ENCODE measurements around the gene SH3BP2.

SH3BP2 gene

DNA sequence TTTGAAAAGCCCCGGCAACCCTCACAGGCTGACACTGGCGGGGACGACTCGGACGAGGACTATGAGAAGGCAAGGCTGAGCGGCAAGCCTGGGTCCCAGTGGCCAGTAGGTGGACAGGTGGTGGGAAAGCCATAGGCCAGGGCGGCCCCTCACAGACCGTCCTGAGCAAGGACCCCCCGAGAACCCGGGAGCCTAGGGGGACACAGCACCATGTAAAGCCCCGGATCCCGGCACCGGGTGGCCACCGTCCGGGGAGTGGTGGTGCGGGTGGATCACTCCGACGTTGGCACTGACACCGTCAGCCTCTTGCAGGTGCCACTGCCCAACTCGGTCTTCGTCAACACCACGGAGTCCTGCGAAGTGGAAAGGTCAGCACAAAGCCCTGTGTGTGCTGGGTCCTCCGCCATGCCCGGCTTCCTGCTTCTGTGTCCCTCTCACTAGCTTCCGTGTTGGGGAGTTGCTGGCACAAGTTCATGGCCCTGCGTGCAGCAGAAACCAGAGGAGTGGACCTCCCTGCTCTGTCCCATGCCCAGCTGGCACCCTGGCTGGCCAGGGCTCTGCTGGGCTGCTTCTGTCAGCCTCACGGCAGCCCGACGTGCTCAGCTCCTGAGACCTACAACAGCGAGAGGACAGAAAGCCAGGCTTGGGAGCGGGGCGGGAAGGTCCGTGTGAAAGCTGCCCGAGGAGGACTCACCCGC, 38.9 kb downstream of the SH3BP2 start:
- no peak for DNase-seq (ENCODE audit: low read depth in 4 of 4, low spot score in 1 of 4)

GRCh38 chr4:2832309-2832980, 39.6 kb downstream of the SH3BP2 start:
- no peak for DNase-seq (ENCODE audit: low read depth in 4 of 4, low spot score in 1 of 4)

DNA sequence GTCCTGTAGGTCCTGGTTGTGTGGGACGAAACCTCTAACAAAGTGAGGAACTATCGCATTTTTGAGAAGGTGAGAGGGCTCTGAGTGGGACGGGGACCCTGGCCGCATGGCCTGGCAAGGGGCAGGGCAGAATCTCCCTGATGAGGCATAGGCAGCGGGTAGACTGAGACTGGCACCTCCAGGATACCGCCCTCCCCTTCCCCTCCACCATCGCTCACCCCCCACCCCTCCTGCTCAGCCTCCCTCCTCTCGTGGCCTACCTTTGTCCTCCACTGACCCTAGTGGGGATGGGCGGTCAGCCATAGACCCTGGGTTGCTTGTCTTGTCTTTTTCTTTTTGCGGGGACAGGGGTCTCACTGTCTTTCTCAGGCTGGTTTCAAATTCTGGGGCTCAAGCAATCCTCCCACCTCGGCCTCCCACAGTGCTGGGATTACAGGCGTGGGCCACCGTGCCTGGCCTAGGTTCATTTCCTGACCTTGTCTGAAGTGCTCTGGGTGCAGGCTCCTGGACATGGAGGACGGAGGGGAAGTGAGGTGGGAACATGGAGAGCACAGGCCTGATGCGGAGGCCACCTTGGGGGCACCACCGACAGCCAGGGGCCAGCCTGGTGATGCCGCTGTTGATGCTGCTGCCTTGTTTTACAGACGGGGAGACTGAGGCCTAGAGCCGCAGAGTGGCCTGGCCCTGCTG, 40.2 kb downstream of the SH3BP2 start:
- DNase-seq (ENCODE audit: low read depth in 4 of 4, low spot score in 1 of 4): no peak

DNA sequence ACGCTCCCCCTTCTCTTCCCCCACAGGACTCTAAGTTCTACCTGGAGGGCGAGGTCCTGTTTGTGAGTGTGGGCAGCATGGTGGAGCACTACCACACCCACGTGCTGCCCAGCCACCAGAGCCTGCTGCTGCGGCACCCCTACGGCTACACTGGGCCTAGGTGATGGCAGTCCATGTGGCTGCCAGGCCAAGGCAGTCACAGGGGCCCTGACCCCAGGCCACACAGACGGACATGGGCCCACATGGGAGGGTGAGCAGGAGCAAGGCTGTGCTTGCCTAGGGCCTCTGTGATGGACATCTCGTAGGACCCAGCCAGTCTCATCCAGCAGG, 40.8 kb downstream of the SH3BP2 start:
- DNase-seq (ENCODE audit: low read depth in 4 of 4, low spot score in 1 of 4): no peak

DNA sequence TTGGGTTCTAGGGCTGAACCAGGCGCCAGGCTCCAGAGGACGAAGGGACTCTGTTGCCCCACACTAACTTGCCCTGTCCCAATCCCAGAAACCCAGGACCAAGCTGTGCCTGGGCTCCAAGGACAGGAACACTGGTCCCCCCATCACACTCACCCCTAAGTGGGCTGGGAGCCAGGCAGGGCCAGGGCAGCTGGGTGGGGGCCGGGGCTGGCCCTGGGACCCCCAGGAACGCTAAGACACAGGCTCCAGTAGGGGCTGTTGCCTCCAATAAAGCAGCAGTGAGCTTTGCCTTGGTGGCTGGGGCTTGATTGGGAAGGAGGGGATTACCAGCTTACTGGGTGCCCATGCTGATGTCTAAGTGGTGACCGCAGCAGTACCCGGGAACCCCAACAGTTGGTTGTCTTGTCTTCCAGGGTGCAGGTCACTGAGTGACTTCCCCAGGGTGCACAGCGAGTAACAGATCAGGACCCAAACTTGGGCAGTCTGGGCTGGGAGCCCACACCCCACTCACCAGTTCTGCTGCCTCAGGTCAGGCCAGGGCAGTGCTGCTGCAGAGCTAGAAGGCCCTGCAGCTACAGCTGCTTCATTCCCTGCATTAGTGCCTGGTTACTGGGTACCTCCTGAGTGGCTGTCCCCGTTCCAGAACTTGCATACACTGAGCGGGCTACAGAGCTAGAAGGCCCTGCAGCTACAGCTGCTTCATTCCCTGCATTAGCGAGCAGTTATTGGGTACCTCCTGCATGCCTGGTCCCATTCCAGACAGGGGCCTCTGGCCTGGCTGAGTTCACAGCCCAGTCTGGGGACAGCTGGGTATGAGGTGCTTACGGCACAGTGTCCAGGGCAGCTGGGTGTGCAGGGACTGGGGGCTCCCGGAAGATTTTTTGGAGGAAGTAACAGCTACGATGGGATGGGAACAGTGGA, 41.4 kb downstream of the SH3BP2 start:
- no peak for DNase-seq (ENCODE audit: low read depth in 4 of 4, low spot score in 1 of 4)

DNA sequence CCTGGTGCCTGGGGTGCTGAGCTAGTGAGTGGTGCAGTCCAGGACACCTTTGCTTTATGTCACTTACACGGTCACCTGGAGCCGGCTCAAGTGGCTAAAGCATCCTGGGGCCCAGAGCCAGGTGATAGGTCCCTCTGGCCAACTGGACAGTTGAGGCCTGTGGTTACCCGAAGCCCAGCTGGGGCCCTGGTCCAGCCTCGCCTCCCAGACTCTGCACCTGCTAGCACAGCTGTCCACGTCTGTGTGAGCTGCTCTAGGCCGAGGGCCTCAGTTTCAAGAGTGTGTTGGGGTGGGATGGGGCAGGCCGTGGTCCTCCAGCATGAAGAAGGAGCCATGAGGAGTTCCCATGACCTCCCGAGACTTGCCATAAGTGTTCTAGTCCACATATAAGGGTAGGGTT, 43.1 kb downstream of the SH3BP2 start:
- no peak for DNase-seq (ENCODE audit: low read depth in 4 of 4, low spot score in 1 of 4)

DNA sequence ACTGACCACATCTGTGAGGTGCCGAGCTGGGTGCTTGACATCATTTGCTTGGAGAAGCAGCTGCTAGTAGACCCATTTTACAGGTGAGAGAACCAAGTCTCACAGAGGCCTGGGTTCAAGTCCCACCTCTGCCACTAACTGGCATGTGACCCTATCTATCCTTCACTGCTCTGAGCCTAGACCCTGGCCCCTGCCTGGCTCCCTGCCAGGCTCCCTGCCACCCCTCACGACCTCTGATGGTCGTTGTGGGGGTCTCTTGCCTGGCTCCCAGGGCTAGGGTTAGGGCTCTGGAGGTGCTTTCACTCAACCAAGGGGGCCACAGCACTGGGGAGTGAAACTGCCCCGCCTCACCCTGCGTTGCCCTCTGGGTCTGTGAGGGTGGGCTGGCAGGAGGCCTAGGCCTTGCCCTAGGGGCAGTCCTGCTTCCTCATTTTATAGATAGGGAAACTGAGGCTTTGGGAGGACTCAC, 43.5 kb downstream of the SH3BP2 start:
- no peak for DNase-seq (ENCODE audit: low read depth in 4 of 4, low spot score in 1 of 4)

GRCh38 chr4:2837110-2837903, 44.4 kb downstream of the SH3BP2 start:
- DNase-seq (ENCODE audit: low read depth in 4 of 4, low spot score in 1 of 4): no peak

DNA sequence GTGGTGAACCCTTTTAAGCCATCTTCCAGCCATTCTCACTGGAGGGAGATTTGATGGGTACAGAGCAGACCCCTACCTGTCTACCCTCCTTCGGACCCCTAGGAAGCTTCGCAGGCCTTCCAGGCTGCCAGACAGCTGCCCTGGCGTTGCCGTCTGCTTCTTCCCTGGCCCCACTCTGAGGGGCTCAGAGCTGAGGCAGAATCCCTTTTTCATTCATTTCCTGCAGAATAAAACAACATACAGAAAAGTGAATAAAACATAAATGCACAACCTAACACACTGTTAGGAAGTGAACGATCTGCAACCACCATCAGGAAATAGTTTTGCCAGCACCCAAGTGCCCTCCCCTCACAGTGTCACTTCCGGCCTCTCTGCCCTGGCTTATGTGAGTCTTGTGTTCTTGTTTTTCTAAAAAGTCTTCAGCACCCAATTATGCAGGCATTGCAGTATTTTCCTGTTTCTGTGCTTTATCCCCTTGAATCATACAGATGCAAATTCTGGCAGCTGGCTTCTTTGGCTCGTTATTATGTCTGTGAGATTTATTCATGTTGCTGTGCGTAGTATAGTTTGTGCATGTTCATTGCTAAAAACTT, 45.1 kb downstream of the SH3BP2 start:
- peak in 3 of 4 experiments; percentile 39 to 58 (median 56) for DNase-seq (ENCODE audit: low read depth in 4 of 4, low spot score in 1 of 4)

- no peak for DNase-seq (ENCODE audit: low read depth in 4 of 4, low spot score in 1 of 4)
Observed at GRCh38 chr4:2839060-2839459, 46.2 kb downstream of the SH3BP2 start.

DNA sequence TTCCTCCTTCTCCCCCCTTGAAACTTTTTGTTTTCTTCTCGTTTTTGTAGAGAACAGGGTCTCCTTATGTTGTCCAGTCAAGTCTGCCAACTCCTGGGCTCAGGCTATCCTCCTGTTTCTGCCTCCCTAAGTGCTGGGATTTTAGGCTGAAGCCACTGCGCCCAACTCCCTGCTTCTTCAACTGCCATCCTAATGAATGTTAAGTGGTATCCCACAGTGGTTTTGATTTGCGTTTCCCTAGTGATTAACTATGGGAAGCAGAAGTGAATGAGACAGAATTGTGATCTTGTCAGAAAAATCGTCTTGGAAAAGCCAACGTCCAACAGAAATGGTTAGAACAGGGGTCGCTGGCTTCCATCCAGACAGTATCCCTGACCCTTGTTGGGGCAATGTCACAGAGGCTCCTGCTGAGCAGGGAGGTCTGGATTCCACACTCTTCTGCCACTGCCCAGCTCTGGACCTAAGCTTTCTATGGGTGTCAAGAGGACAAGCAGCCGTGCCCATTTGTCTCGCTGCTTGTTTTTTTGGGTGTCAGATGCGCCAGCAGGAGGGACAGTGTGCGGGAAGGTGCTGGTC, 49.9 kb downstream of the SH3BP2 start:
- no peak for DNase-seq (ENCODE audit: low read depth in 4 of 4, low spot score in 1 of 4)

GRCh38 chr4:2843263-2843940, 50.5 kb downstream of the SH3BP2 start, which contains the start of gene ADD1:
TSS of gene ADD1 (plus strand) at chr4:2843844. CDS start at chr4:2875916, 32,072 bp downstream.
- DNase-seq (ENCODE audit: low read depth in 4 of 4, low spot score in 1 of 4): peak; percentile 75 to 88 (median 87)

GRCh38 chr4:2843941-2844584, 51.2 kb downstream of the SH3BP2 start:
- no peak for DNase-seq (ENCODE audit: low read depth in 4 of 4, low spot score in 1 of 4)

DNA sequence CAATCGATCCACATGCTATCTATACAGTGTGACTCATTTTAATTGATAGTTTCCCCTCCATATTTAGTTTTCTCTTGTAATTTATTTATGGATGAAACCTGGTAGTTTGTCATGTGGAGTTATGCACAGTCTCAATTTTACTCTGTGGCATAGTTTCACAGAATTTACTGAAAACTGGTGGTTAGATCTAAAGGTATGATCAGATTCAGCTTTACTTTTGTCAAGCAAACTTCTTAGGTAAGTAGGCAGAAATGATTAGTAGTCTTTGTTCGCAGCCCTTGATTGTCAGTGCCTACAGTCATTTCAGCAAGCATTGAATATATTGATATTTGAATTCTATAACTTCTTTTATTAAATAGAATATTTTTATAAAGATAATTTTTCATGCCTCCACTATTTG, 53.3 kb downstream of the SH3BP2 start:
- DNase-seq (ENCODE audit: low read depth in 4 of 4, low spot score in 1 of 4): no peak

DNA sequence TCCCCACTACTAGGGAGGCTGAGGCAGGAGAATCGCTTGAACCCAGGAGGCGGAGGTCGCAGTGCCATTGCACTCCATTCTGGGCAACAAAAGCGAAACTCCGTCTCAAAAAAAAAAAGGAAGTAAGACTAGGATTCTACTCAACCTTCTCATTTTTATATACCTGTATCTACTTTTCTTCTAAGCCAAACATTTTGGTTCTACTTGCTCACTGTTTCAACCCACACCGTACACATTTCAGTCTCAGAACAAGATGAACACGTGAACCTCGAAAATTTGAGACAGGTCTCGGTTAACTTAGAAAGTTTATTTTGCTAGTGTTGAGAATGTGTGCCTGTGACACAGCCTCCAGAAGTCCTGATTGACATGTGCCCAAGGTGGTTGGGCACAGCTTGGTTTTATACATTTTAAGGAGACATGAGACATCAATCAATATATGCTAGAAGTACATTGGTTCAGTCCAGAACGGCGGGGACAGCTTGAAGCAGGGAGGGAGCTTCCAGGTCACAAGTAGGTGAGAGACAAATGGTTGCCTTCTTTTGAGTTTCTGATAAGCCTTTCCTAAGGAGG, 54.5 kb downstream of the SH3BP2 start:
- DNase-seq (ENCODE audit: low read depth in 4 of 4, low spot score in 1 of 4): no peak

- DNase-seq (ENCODE audit: low read depth in 4 of 4, low spot score in 1 of 4): no peak
Observed at GRCh38 chr4:2848449-2848848, 55.6 kb downstream of the SH3BP2 start.

DNA sequence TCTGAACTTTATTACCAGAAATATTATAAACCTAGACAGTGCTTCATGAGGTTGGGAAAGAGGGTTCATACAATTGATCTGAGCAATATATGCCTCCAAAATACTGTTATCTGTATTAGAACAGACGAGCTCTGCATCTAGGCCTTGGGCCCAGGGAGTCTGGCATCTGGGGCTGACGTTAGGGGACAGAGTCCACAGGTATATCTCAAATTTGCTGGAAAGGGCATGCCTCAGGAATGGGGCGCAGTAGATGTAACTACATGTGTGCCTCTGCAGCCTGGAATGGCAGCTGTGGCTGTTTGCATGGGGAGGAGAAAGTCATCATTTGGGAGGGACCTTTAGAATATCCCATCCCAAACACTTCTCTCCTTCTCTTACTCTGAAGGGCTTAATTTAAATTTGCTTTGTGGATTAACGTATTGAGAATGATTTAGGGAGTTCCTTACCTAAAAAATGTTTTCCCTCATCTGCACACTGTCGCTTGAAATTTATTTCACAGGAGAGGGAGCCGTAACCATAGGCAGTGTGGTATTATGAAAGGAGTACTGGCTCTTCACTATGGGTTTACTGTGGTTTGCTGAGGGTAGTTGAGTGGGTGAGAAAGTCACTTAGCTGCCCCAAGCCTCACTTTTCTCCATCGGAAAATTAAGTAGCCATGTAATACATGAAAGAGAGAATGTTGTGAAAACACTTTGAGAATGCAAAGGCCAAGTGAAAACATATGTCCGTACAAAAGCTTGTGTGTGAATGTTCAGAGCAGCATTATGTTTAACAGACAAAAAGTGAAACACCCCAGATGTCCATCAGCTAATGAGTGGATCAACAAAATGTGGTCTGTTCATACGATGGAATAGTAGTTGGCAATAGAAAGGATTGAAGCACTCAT, 56.6 kb downstream of the SH3BP2 start:
- no peak for DNase-seq (ENCODE audit: low read depth in 4 of 4, low spot score in 1 of 4)

All from stimulated activated CD4-positive, alpha-beta T cell treated with anti-CD3 and anti-CD28 coated beads, Interleukin-1b, Interleukin-23, amount 100 ng/mL, for 24 hours (primary cell).